CD14-positive monocyte (primary cell): ENCODE measurements around the gene CCND3. TPM values are rescaled to one million over a fixed set of nuclear protein-coding genes. Genes with fewer than 3 reads are reported as not detected.
A peak's percentile ranks its signal among the peaks of the same experiment; 100 is the strongest.

Experiments used
- DNase-seq, 3 donors: peaks; one replicate each; pipeline ENCODE4 v3.0.0-alpha.2; 2011 to 2022
- H2AFZ ChIP-seq: 2 replicates; pipeline ENCODE4 v1.6.0; 2012; ENCODE audit warnings: mild to moderate bottlenecking, low read depth, low read length, inconsistent platforms; ENCODE audit not compliant: insufficient read depth, poor library complexity, severe bottlenecking
- H3K27ac ChIP-seq, 2 donors: 1 replicate in 1 of 2; 2 replicates in 1 of 2; pipeline ENCODE4 v1.5.1; 2012 to 2013; ENCODE audit warnings: low read length in 2 of 2, control low read depth in 1 of 2, inconsistent platforms in 1 of 2, low read depth in 1 of 2, mild to moderate bottlenecking in 1 of 2
- H3K27me3 ChIP-seq, 2 donors: one replicate each; pipeline versions ENCODE4 v1.6.0 to v1.6.1; 2011 to 2013; ENCODE audit warnings: low read length in 2 of 2; ENCODE audit not compliant: control insufficient read depth in 2 of 2, insufficient read depth in 2 of 2
- H3K36me3 ChIP-seq, 2 donors: replicated peaks in 1 of 2; 1 replicate in 1 of 2; 2 replicates in 1 of 2; pipeline versions ENCODE4 v1.5.1 to v1.6.1; 2012 to 2013; ENCODE audit warnings: low read length in 2 of 2, control low read depth in 1 of 2, inconsistent platforms in 1 of 2, mild to moderate bottlenecking in 1 of 2; ENCODE audit not compliant: insufficient read depth in 2 of 2, control insufficient read depth in 1 of 2
- H3K4me1 ChIP-seq, 2 donors: 1 replicate in 1 of 2; 2 replicates in 1 of 2; pipeline versions ENCODE4 v1.5.1 to v1.6.1; 2012 to 2013; ENCODE audit warnings: low read length in 2 of 2, control low read depth in 1 of 2, inconsistent platforms in 1 of 2, mild to moderate bottlenecking in 1 of 2, moderate library complexity in 1 of 2; ENCODE audit not compliant: insufficient read depth in 2 of 2, control insufficient read depth in 1 of 2
- H3K4me2 ChIP-seq: replicated peaks from 2 replicates; pipeline ENCODE3; 2012; ENCODE audit warnings: low read length, moderate library complexity, mild to moderate bottlenecking; ENCODE audit not compliant: poor library complexity, severe bottlenecking; ENCODE audit errors: extremely low read depth
- H3K4me3 ChIP-seq, 3 experiments: fragments of 200-600 bp in 1 of 3; sonication (generic) in 1 of 3; replicated peaks in 1 of 3; 1 replicate in 2 of 3; 2 replicates in 1 of 3; pipeline ENCODE4 v1.5.1; 2011 to 2013; ENCODE audit warnings: low read length in 3 of 3, mild to moderate bottlenecking in 3 of 3, control low read depth in 2 of 3, low read depth in 2 of 3, inconsistent platforms in 1 of 3, moderate library complexity in 1 of 3
- H3K79me2 ChIP-seq: 2 replicates; pipeline ENCODE4 v1.6.0; 2012; ENCODE audit warnings: mild to moderate bottlenecking, control low read depth, inconsistent platforms, low read length, moderate library complexity; ENCODE audit not compliant: insufficient read depth
- H3K9ac ChIP-seq: 2 replicates; pipeline ENCODE4 v1.6.0; 2017; ENCODE audit warnings: low read length, mild to moderate bottlenecking; ENCODE audit not compliant: insufficient read depth, poor library complexity, severe bottlenecking
- H3K9me3 ChIP-seq, 2 donors: replicated peaks in 1 of 2; 1 replicate in 1 of 2; 2 replicates in 1 of 2; pipeline versions ENCODE4 v1.5.1 to v1.6.1; 2012 to 2013; ENCODE audit warnings: low read length in 2 of 2, control low read depth in 1 of 2; ENCODE audit not compliant: control insufficient read depth in 1 of 2, insufficient read depth in 1 of 2
- H4K20me1 ChIP-seq: 2 replicates; pipeline ENCODE4 v1.6.0; 2012; ENCODE audit warnings: mild to moderate bottlenecking, low read length, control low read depth, moderate library complexity; ENCODE audit not compliant: insufficient read depth
- H3K27ac Mint-ChIP-seq, 7 donors: one replicate each; pipeline ENCODE4 v1.8.0; 2020; ENCODE audit warnings: mild to moderate bottlenecking in 7 of 7, mixed read lengths in 7 of 7, moderate library complexity in 6 of 7, inconsistent platforms in 2 of 7
- H3K27me3 Mint-ChIP-seq, 3 donors: one replicate each; pipeline ENCODE4 v1.8.0; 2021 to 2022; ENCODE audit warnings: low read depth in 3 of 3, mild to moderate bottlenecking in 3 of 3, mixed read lengths in 3 of 3, moderate library complexity in 3 of 3, inconsistent platforms in 1 of 3
- H3K36me3 Mint-ChIP-seq, 2 donors: one replicate each; pipeline ENCODE4 v1.8.0; 2020; ENCODE audit warnings: mixed read lengths in 2 of 2, inconsistent platforms in 1 of 2, mild to moderate bottlenecking in 1 of 2
- H3K4me1 Mint-ChIP-seq: one replicate; pipeline ENCODE4 v1.8.0; 2020; ENCODE audit warnings: mild to moderate bottlenecking, mixed read lengths
- H3K4me3 Mint-ChIP-seq, 2 donors: one replicate each; pipeline ENCODE4 v1.8.0; 2020; ENCODE audit warnings: mild to moderate bottlenecking in 2 of 2, mixed read lengths in 2 of 2, moderate library complexity in 1 of 2
- H3K9me3 Mint-ChIP-seq, 7 donors: one replicate each; pipeline ENCODE4 v1.8.0; 2020 to 2022; ENCODE audit warnings: mixed read lengths in 7 of 7, mild to moderate bottlenecking in 6 of 7, moderate library complexity in 6 of 7, inconsistent platforms in 2 of 7
- CTCF ChIP-seq: fragments of 200-600 bp; IDR thresholded peaks from one replicate; pipeline ENCODE4 v1.8.0; 2022; ENCODE audit warnings: antibody characterized with exemption, mild to moderate bottlenecking
- WGBS: methylation state at CpG from one replicate; pipeline ENCODE4 v1.1.5; 2013; ENCODE audit warnings: missing lambda C conversion rate; ENCODE audit not compliant: insufficient coverage; 5-methylcytosine and 5-hydroxymethylcytosine counted together
- intact Hi-C, 2 donors: fragments of 100-400 bp; cut with micrococcal nuclease; formaldehyde crosslinking; loops; one replicate each; pipeline versions ENCODE4 v1.15.0 to v1.15.1; 2023
- polyA plus RNA-seq, 3 donors: library from polyadenylated mRNA; depleted of rRNA in 1 of 3; unstranded in 2 of 3; stranded (reverse) in 1 of 3; fragments of 300-500 nt in 2 of 3; fragments of >200 nt in 1 of 3; fragmentation: Illumina TruSeq in 2 of 3; gene quantifications; 1 replicate in 2 of 3; 2 replicates in 1 of 3; pipeline ENCODE4 v1.2.3, GENCODE V29; 2012 to 2021

Gene CCND3
- polyA plus RNA-seq, 3 donors: 166 to 273 (median 259) TPM

DNA sequence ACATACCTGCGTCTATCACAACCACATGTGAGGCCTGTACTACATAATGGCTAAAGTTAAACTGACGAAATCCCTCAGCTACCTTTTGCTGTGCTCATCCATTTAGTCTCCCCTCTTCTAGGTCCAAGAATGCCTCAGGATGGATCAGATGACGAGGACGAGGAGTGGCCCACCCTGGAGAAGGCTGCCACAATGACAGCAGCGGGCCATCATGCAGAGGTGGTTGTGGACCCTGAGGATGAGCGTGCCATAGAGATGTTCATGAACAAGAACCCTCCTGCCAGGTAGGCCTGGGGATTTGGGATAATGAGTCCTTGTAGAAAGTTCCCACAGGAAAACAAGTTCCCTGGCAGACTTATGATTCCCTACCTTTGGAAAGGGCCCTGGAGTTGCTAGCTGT is 14.4 kb downstream of the CCND3 start:
- Mint-ChIP-seq H3K4me3 (no peak overlapping the region), H3K27ac (peak overlapping the region in 3 of 7 donors; percentile 13 to 31 (median 27)), H3K36me3 (peaks cover 52 to 53% of the 10 kb centered on the region in 2 donors), H3K27me3 (peaks cover 0 to 4% (median 0%) of the 10 kb centered on the region in 3 donors), H3K4me1 (peaks cover 13% of the 10 kb centered on the region), H3K9me3 (peaks cover 0 to 1% (median 0%) of the 10 kb centered on the region in 7 donors)
- WGBS: 89% methylated on average over 2 of the region's 6 CpGs
- H3K9me3 ChIP-seq: no peaks in the 10 kb centered on the region
- no peak for DNase-seq
- H3K27me3 ChIP-seq: no peaks in the 10 kb centered on the region
- intact Hi-C loops: no loop called here
- H3K79me2 ChIP-seq: peaks cover 42% of the 10 kb centered on the region
- H4K20me1 ChIP-seq: peaks cover 39% of the 10 kb centered on the region
- peaks cover 7 to 8% of the 10 kb centered on the region in 2 donors for H3K4me1 ChIP-seq
- no peak overlapping the region for H3K9ac ChIP-seq
- TF ChIP-seq CTCF: no peak
- peak overlapping the region in 1 of 2 donors; percentile 28 for H3K27ac ChIP-seq
- peaks cover 52 to 65% of the 10 kb centered on the region in 2 donors for H3K36me3 ChIP-seq
- no peak overlapping the region for H3K4me3 ChIP-seq
- H3K4me2 ChIP-seq: no peak overlapping the region
- no peak overlapping the region for H2AFZ ChIP-seq

- Histone ChIP-seq H3K27ac (peak overlapping the region in 1 of 2 donors; percentile 92), H3K79me2 (peaks cover 74% of the 10 kb centered on the region), H2AFZ (peak overlapping the region; percentile 99), H3K9me3 (no peaks in the 10 kb centered on the region), H3K4me2 (peak overlapping the region; percentile 99), H4K20me1 (peaks cover 7% of the 10 kb centered on the region), H3K4me1 (peaks cover 28 to 42% of the 10 kb centered on the region in 2 donors), H3K36me3 (peaks cover 2 to 21% of the 10 kb centered on the region in 2 donors), H3K27me3 (no peaks in the 10 kb centered on the region), H3K9ac (peak overlapping the region; percentile 77), H3K4me3 (peak overlapping the region; percentile 78 to 91 (median 81))
- Mint-ChIP-seq H3K4me1 (peaks cover 38% of the 10 kb centered on the region), H3K27me3 (peaks cover 0 to 6% (median 2%) of the 10 kb centered on the region in 3 donors), H3K4me3 (peak overlapping the region; percentile 98 to 100), H3K9me3 (peaks cover 0 to 1% (median 0%) of the 10 kb centered on the region in 7 donors), H3K36me3 (peaks cover 16% of the 10 kb centered on the region in 2 donors), H3K27ac (peak overlapping the region in 6 of 7 donors; percentile 98 to 100 (median 100))
- no peak for TF ChIP-seq CTCF
- no peak for DNase-seq
- intact Hi-C loops: loop anchor here (5.0 kb wide), 2 partner anchors 125 to 135 kb away; partner anchors contain the start of gene TOMM6 (in 1 of the 2)
- 0% methylated on average over 2 of the region's 7 CpGs for WGBS
Observed at GRCh38 chr6:41922154-41922553, 19.5 kb downstream of the CCND3 start.
